IPS-18a (cell line): ENCODE results near the gene CTIF.

Experiments used
- H3K27ac ChIP-seq: one replicate; pipeline ENCODE4 v1.5.1; 2013; ENCODE audit warnings: low read length
- H3K27me3 ChIP-seq: one replicate; pipeline ENCODE4 v1.6.1; 2013; ENCODE audit warnings: mild to moderate bottlenecking, low read length; ENCODE audit not compliant: control insufficient read depth, insufficient read depth
- H3K36me3 ChIP-seq: one replicate; pipeline ENCODE4 v1.6.1; 2013; ENCODE audit warnings: low read depth, low read length; ENCODE audit not compliant: control insufficient read depth
- H3K4me1 ChIP-seq: one replicate; pipeline ENCODE4 v1.6.1; 2013; ENCODE audit warnings: low read depth, low read length; ENCODE audit not compliant: control insufficient read depth
- H3K4me3 ChIP-seq: one replicate; pipeline ENCODE4 v1.5.1; 2013; ENCODE audit warnings: low read length
- H3K9ac ChIP-seq: one replicate; pipeline ENCODE4 v1.6.1; 2013; ENCODE audit warnings: mild to moderate bottlenecking, low read length, moderate library complexity
- H3K9me3 ChIP-seq: one replicate; pipeline ENCODE4 v1.6.1; 2013; ENCODE audit warnings: low read depth, low read length; ENCODE audit not compliant: control insufficient read depth

CTIF gene

GRCh38 chr18:48693625-48694262 lies 154.9 kb downstream of the CTIF start:
- no peak overlapping the region for H3K9ac ChIP-seq
- H3K4me1 ChIP-seq = no peaks in the 10 kb centered on the region
- H3K27ac ChIP-seq = no peak overlapping the region
- no peaks in the 10 kb centered on the region for H3K27me3 ChIP-seq
- H3K9me3 ChIP-seq = no peaks in the 10 kb centered on the region
- H3K4me3 ChIP-seq = no peak overlapping the region
- no peaks in the 10 kb centered on the region for H3K36me3 ChIP-seq

GRCh38 chr18:48694295-48694694 lies 155.5 kb downstream of the CTIF start:
- Histone ChIP-seq H3K27me3 (no peaks in the 10 kb centered on the region), H3K36me3 (no peaks in the 10 kb centered on the region), H3K9me3 (no peaks in the 10 kb centered on the region), H3K27ac (no peak overlapping the region), H3K9ac (no peak overlapping the region), H3K4me1 (no peaks in the 10 kb centered on the region), H3K4me3 (no peak overlapping the region)

- Histone ChIP-seq H3K27ac (no peak overlapping the region), H3K36me3 (no peaks in the 10 kb centered on the region), H3K4me3 (no peak overlapping the region), H3K9ac (no peak overlapping the region), H3K9me3 (no peaks in the 10 kb centered on the region), H3K4me1 (no peaks in the 10 kb centered on the region), H3K27me3 (no peaks in the 10 kb centered on the region)
Measured at GRCh38 chr18:48695671-48696070, 156.8 kb downstream of the CTIF start.

- no peak overlapping the region for H3K9ac ChIP-seq
- H3K4me1 ChIP-seq = no peaks in the 10 kb centered on the region
- no peaks in the 10 kb centered on the region for H3K9me3 ChIP-seq
- H3K36me3 ChIP-seq = no peaks in the 10 kb centered on the region
- no peak overlapping the region for H3K4me3 ChIP-seq
- H3K27ac ChIP-seq = no peak overlapping the region
- H3K27me3 ChIP-seq = no peaks in the 10 kb centered on the region
Measured at GRCh38 chr18:48696218-48696617, 157.4 kb downstream of the CTIF start.

GRCh38 chr18:48697441-48697840 lies 158.6 kb downstream of the CTIF start:
- no peaks in the 10 kb centered on the region for H3K36me3 ChIP-seq
- no peak overlapping the region for H3K9ac ChIP-seq
- H3K4me3 ChIP-seq = no peak overlapping the region
- no peaks in the 10 kb centered on the region for H3K27me3 ChIP-seq
- H3K27ac ChIP-seq = no peak overlapping the region
- no peaks in the 10 kb centered on the region for H3K9me3 ChIP-seq
- H3K4me1 ChIP-seq = no peaks in the 10 kb centered on the region

GRCh38 chr18:48698707-48699106 lies 159.9 kb downstream of the CTIF start:
- no peak overlapping the region for H3K9ac ChIP-seq
- H3K9me3 ChIP-seq = no peaks in the 10 kb centered on the region
- no peak overlapping the region for H3K4me3 ChIP-seq
- no peaks in the 10 kb centered on the region for H3K27me3 ChIP-seq
- no peak overlapping the region for H3K27ac ChIP-seq
- H3K36me3 ChIP-seq = no peaks in the 10 kb centered on the region
- no peaks in the 10 kb centered on the region for H3K4me1 ChIP-seq

GRCh38 chr18:48699761-48700160 lies 160.9 kb downstream of the CTIF start:
- Histone ChIP-seq H3K4me3 (no peak overlapping the region), H3K27me3 (no peaks in the 10 kb centered on the region), H3K4me1 (no peaks in the 10 kb centered on the region), H3K27ac (no peak overlapping the region), H3K36me3 (no peaks in the 10 kb centered on the region), H3K9ac (no peak overlapping the region), H3K9me3 (no peaks in the 10 kb centered on the region)

GRCh38 chr18:48700446-48700845 lies 161.6 kb downstream of the CTIF start:
- H3K27me3 ChIP-seq = no peaks in the 10 kb centered on the region
- no peaks in the 10 kb centered on the region for H3K9me3 ChIP-seq
- no peak overlapping the region for H3K27ac ChIP-seq
- H3K9ac ChIP-seq = no peak overlapping the region
- H3K36me3 ChIP-seq = no peaks in the 10 kb centered on the region
- no peaks in the 10 kb centered on the region for H3K4me1 ChIP-seq
- H3K4me3 ChIP-seq = no peak overlapping the region

GRCh38 chr18:48702346-48703027 lies 163.7 kb downstream of the CTIF start:
- H3K9me3 ChIP-seq = no peaks in the 10 kb centered on the region
- no peak overlapping the region for H3K4me3 ChIP-seq
- H3K9ac ChIP-seq = no peak overlapping the region
- no peaks in the 10 kb centered on the region for H3K27me3 ChIP-seq
- no peak overlapping the region for H3K27ac ChIP-seq
- H3K4me1 ChIP-seq = no peaks in the 10 kb centered on the region
- no peaks in the 10 kb centered on the region for H3K36me3 ChIP-seq

GRCh38 chr18:48703028-48703386 lies 164.2 kb downstream of the CTIF start:
- H3K4me3 ChIP-seq = no peak overlapping the region
- no peak overlapping the region for H3K9ac ChIP-seq
- no peaks in the 10 kb centered on the region for H3K4me1 ChIP-seq
- no peaks in the 10 kb centered on the region for H3K27me3 ChIP-seq
- no peaks in the 10 kb centered on the region for H3K9me3 ChIP-seq
- H3K27ac ChIP-seq = no peak overlapping the region
- H3K36me3 ChIP-seq = no peaks in the 10 kb centered on the region

- Histone ChIP-seq H3K9me3 (no peaks in the 10 kb centered on the region), H3K9ac (no peak overlapping the region), H3K27me3 (no peaks in the 10 kb centered on the region), H3K27ac (no peak overlapping the region), H3K36me3 (no peaks in the 10 kb centered on the region), H3K4me3 (no peak overlapping the region), H3K4me1 (no peaks in the 10 kb centered on the region)
Measured at GRCh38 chr18:48703418-48703817, 164.6 kb downstream of the CTIF start.

GRCh38 chr18:48705043-48705442 lies 166.2 kb downstream of the CTIF start:
- H3K36me3 ChIP-seq = no peaks in the 10 kb centered on the region
- no peak overlapping the region for H3K9ac ChIP-seq
- H3K4me1 ChIP-seq = no peaks in the 10 kb centered on the region
- no peaks in the 10 kb centered on the region for H3K9me3 ChIP-seq
- H3K27me3 ChIP-seq = no peaks in the 10 kb centered on the region
- no peak overlapping the region for H3K27ac ChIP-seq
- no peak overlapping the region for H3K4me3 ChIP-seq
